SK-N-SH treated with all-trans-retinoic acid at 6 μM for 48 hours (cell line): ENCODE data around the gene MARCKSL1.

Experiments used
- ATAC-seq: fragments of 200-7000 bp; cut with Tn5 transposase; 3 replicates; pipeline ENCODE4 v1.9.1; 2020; ENCODE audit warnings: mild to moderate bottlenecking, moderate library complexity
- ARNTL ChIP-seq: fragments of 450-650 bp; formaldehyde crosslinking; IDR thresholded peaks from 2 replicates; pipeline ENCODE4 v1.5.0; 2020; ENCODE audit warnings: low read depth, mild to moderate bottlenecking, moderate library complexity, borderline replicate concordance
- CREB5 ChIP-seq: fragments of 250-450 bp; sonication (Bioruptor Pico); IDR thresholded peaks from 2 replicates; pipeline ENCODE4 v1.5.1; 2020; ENCODE audit warnings: low read depth, mild to moderate bottlenecking, moderate library complexity
- CSDC2 ChIP-seq: fragments of 250-450 bp; sonication (Bioruptor Pico); IDR thresholded peaks from 2 replicates; pipeline ENCODE4 v1.5.0; 2020; ENCODE audit warnings: mild to moderate bottlenecking, moderate library complexity
- ESRRG ChIP-seq: fragments of 250-450 bp; sonication (Bioruptor Pico); IDR thresholded peaks from 2 replicates; pipeline ENCODE4 v1.6.1; 2021; ENCODE audit warnings: mild to moderate bottlenecking
- GLIS3 ChIP-seq: fragments of 250-450 bp; sonication (Bioruptor Pico); IDR thresholded peaks from 2 replicates; pipeline ENCODE4 v1.5.0; 2020; ENCODE audit warnings: mild to moderate bottlenecking, moderate library complexity
- ISL1 ChIP-seq: fragments of 250-450 bp; sonication (Bioruptor Pico); IDR thresholded peaks from 2 replicates; pipeline ENCODE4 v2.1.2; 2022; ENCODE audit warnings: mild to moderate bottlenecking, moderate library complexity
- OSR1 ChIP-seq: fragments of 250-450 bp; sonication (Bioruptor Pico); IDR thresholded peaks from 2 replicates; pipeline ENCODE4 v1.8.0; 2022; ENCODE audit warnings: moderate library complexity, mild to moderate bottlenecking, inconsistent platforms
- PATZ1 ChIP-seq: fragments of 250-450 bp; sonication (Bioruptor Pico); IDR thresholded peaks from 2 replicates; pipeline ENCODE4 v1.8.0; 2020; ENCODE audit warnings: mild to moderate bottlenecking, moderate library complexity, borderline replicate concordance
- POU6F1 ChIP-seq: fragments of 250-450 bp; sonication (Bioruptor Pico); IDR thresholded peaks from 2 replicates; pipeline ENCODE4 v1.8.0; 2021; ENCODE audit warnings: low read depth, mild to moderate bottlenecking, moderate library complexity, borderline replicate concordance
- PPARA ChIP-seq: fragments of 250-450 bp; sonication (Bioruptor Pico); IDR thresholded peaks from 2 replicates; pipeline ENCODE4 v1.5.0; 2020; ENCODE audit warnings: mild to moderate bottlenecking, borderline replicate concordance
- RARB ChIP-seq: fragments of 250-450 bp; sonication (Bioruptor Pico); IDR thresholded peaks from 2 replicates; pipeline ENCODE4 v1.8.0; 2021; ENCODE audit warnings: mild to moderate bottlenecking, moderate library complexity
- SNAI2 ChIP-seq: fragments of 250-450 bp; sonication (Bioruptor Pico); IDR thresholded peaks from 2 replicates; pipeline ENCODE4 v1.5.0; 2020; ENCODE audit warnings: mild to moderate bottlenecking, moderate library complexity
- TCF4 ChIP-seq: fragments of 250-450 bp; sonication (Bioruptor Pico); IDR thresholded peaks from 2 replicates; pipeline ENCODE4 v1.8.0; 2021; ENCODE audit warnings: mild to moderate bottlenecking, moderate library complexity, borderline replicate concordance
- TOX ChIP-seq: fragments of 250-450 bp; sonication (Bioruptor Pico); IDR thresholded peaks from 2 replicates; pipeline ENCODE4 v1.8.0; 2021; ENCODE audit warnings: mild to moderate bottlenecking, moderate library complexity, borderline replicate concordance
- TSHZ2 ChIP-seq: fragments of 250-450 bp; sonication (Bioruptor Pico); IDR thresholded peaks from 2 replicates; pipeline ENCODE4 v1.5.0; 2020; ENCODE audit warnings: mild to moderate bottlenecking, moderate library complexity
- ZC3H10 ChIP-seq: fragments of 250-450 bp; sonication (Bioruptor Pico); IDR thresholded peaks from 2 replicates; pipeline ENCODE4 v1.5.1; 2021; ENCODE audit warnings: mild to moderate bottlenecking, moderate library complexity
- ZFP3 ChIP-seq: fragments of 250-450 bp; sonication (Bioruptor Pico); IDR thresholded peaks from 2 replicates; pipeline ENCODE4 v1.5.0; 2020; ENCODE audit warnings: mild to moderate bottlenecking, moderate library complexity
- ZFP30 ChIP-seq: fragments of 450-650 bp; formaldehyde crosslinking; IDR thresholded peaks from 2 replicates; pipeline ENCODE4 v1.5.0; 2022; ENCODE audit warnings: mild to moderate bottlenecking, moderate library complexity
- ZNF565 ChIP-seq: fragments of 450-650 bp; formaldehyde crosslinking; conservative IDR thresholded peaks from 2 replicates; pipeline ENCODE4 v1.5.0; 2020; ENCODE audit warnings: low read depth, mild to moderate bottlenecking, moderate library complexity
- ZNF70 ChIP-seq: fragments of 450-650 bp; formaldehyde crosslinking; IDR thresholded peaks from 2 replicates; pipeline ENCODE4 v1.5.0; 2020; ENCODE audit warnings: mild to moderate bottlenecking, moderate library complexity

Gene MARCKSL1

GRCh38 chr1:32341971-32342370 lies 5.9 kb upstream of the MARCKSL1 start:
- no peak for ATAC-seq
- TF ChIP-seq ISL1 (CRISPR knock-in tag) (no peak), TOX (no peak)

GRCh38 chr1:32341186-32341757 lies 5.2 kb upstream of the MARCKSL1 start:
- no peak for ATAC-seq
- no peak for TF ChIP-seq OSR1
- TF ChIP-seq CSDC2 (CRISPR knock-in tag) = no peak
- no peak for TF ChIP-seq ZC3H10 (CRISPR knock-in tag)
- TF ChIP-seq ISL1 (CRISPR knock-in tag) = no peak
- no peak for TF ChIP-seq ZNF565 (CRISPR knock-in tag)
- TF ChIP-seq TOX = no peak
- TF ChIP-seq ESRRG (CRISPR knock-in tag) = no peak
- no peak for TF ChIP-seq ARNTL (CRISPR knock-in tag)
- no peak for TF ChIP-seq POU6F1 (CRISPR knock-in tag)
- no peak for TF ChIP-seq TCF4 (CRISPR knock-in tag)
- no peak for TF ChIP-seq SNAI2 (CRISPR knock-in tag)
- no peak for TF ChIP-seq PPARA (CRISPR knock-in tag)
- TF ChIP-seq GLIS3 (CRISPR knock-in tag) = no peak
- no peak for TF ChIP-seq CREB5 (CRISPR knock-in tag)
- TF ChIP-seq RARB (CRISPR knock-in tag) = no peak
- no peak for TF ChIP-seq TSHZ2 (CRISPR knock-in tag)
- TF ChIP-seq, all 23 proteins: peak for 0

GRCh38 chr1:32339363-32339978 lies 3.4 kb upstream of the MARCKSL1 start:
- no peak for TF ChIP-seq RARB (CRISPR knock-in tag)
- TF ChIP-seq SNAI2 (CRISPR knock-in tag) = no peak
- no peak for TF ChIP-seq ZC3H10 (CRISPR knock-in tag)
- no peak for TF ChIP-seq TOX
- TF ChIP-seq PATZ1 (CRISPR knock-in tag) = no peak
- no peak for TF ChIP-seq POU6F1 (CRISPR knock-in tag)
- TF ChIP-seq ARNTL (CRISPR knock-in tag) = no peak
- TF ChIP-seq TSHZ2 (CRISPR knock-in tag) = no peak
- TF ChIP-seq TCF4 (CRISPR knock-in tag) = no peak
- TF ChIP-seq ISL1 (CRISPR knock-in tag) = no peak
- TF ChIP-seq CREB5 (CRISPR knock-in tag) = no peak
- no peak for TF ChIP-seq ZFP30 (CRISPR knock-in tag)
- TF ChIP-seq PPARA (CRISPR knock-in tag) = no peak
- no peak for TF ChIP-seq OSR1
- TF ChIP-seq CSDC2 (CRISPR knock-in tag) = no peak
- no peak for TF ChIP-seq ZNF565 (CRISPR knock-in tag)
- TF ChIP-seq ZNF70 (CRISPR knock-in tag) = no peak
- no peak for TF ChIP-seq ZFP3 (CRISPR knock-in tag)
- no peak for ATAC-seq
